Umbilical cord (tissue), 2 donors: ENCODE measurements around the gene FRG2B. TPM values are rescaled to one million over a fixed set of nuclear protein-coding genes. Genes with fewer than 3 reads are reported as not detected.
"Not testable (repeated sequence)": the region's sequence is repeated elsewhere in the genome, so short reads cannot be mapped to it uniquely, and the experiment has no call there.

Experiments used
- DNase-seq: peaks from one replicate; pipeline ENCODE4 v3.0.0-alpha.2; 2015; ENCODE audit warnings: low spot score
- total RNA-seq: library from RNA; depleted of rRNA; stranded (reverse); fragments of >200 nt; gene quantifications from one replicate; pipeline ENCODE4 v1.2.3, GENCODE V29; 2014; ENCODE audit warnings: low replicate concordance; ENCODE audit not compliant: insufficient read depth

FRG2B gene
- total RNA-seq, 1 donor from 2014 or later, result 1.2 TPM

DNA sequence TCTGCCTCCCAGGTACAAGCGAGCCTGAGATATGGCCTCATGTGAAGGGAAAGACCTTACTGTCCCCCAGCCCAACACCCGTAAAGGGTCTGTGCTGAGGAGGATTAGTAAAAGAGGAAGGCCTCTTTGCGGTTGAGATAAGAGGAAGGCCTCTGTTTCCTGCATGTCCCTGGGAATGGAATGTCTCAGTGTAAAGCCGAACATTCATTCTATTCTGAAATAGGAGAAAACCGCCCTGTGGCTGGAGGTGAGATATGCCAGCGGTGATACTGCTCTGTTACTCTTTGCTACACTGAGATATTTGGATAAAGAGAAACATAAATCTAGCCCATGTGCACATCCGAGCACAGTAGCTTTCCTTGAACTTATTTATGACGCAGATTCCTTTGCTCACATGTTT lies 26.7 kb downstream of the FRG2B start:
- not testable (repeated sequence) for DNase-seq

DNA sequence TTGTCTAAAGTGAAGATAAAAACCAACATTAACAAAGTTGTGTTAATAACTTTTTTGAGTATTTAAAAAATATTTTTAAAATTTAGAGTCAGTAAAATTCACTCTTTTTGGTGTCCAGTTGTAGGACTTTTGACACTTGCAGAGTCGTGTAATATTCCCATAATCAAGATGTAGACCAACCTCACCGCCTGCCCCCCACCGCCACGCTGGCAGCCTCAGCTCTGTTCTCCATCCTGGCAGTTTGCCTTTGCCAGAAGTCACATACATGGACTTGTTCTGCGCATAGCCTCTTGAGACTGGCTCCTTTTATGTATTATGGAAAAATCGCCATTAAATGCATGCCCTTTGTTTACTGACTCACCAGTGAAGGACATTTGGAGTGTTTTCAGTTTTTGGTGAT lies 33.9 kb downstream of the FRG2B start:
- no peak for DNase-seq

DNA sequence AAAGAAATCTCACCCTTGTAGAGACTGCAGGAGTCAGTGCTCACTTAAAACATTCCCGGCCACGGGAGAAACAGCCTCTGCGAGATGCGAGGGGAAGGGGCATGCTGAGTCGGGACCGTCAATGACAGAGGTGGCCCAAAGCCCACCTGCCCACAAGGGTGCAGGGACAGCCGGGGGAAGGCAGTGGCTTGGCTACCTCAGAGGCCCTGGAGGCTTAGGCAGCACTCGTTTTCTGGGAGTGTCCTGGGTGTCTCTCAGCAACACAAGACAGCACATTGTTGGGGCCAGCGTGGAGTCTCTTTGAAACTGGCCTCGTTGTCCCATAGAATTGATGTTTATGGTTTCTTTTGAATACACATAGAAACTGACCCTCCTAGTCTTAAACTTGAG lies 35.6 kb downstream of the FRG2B start:
- DNase-seq, result no peak

DNA sequence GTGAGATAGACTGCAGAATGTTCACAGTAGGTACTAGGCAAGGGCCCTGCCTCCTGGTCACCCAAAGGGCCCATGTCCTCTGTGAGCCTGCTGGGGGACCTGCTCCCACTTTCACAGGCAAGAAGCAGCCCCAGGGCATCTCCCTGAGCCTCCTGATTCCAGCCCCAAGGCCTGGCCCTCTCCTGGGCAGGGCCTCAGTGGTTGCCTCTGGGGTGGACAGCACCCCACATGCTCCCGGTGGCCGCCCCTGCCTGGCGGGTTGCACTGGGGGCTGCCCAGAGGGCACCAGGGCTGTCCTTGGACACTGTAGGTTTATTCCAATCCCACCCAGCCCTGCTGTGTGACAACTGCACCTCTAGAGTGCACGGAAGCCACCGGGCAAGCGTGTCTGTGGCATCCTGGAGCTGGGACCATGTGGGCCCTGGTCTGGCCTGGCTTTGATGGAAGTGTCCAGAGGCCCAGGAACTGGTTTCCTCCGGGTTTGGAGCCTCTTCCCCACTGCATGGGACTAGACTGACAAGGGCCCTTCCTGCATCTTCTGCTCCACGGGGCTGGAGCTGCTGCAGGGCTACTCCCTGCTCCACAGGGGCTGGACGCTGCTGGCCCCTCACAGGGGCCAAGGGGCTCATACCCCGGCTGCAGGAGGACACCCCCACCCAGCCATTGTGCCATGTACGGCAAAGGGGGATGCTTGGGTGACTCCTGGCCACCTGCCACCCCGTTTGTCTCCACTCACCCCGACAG lies 36.2 kb downstream of the FRG2B start:
- no peak for DNase-seq

DNA sequence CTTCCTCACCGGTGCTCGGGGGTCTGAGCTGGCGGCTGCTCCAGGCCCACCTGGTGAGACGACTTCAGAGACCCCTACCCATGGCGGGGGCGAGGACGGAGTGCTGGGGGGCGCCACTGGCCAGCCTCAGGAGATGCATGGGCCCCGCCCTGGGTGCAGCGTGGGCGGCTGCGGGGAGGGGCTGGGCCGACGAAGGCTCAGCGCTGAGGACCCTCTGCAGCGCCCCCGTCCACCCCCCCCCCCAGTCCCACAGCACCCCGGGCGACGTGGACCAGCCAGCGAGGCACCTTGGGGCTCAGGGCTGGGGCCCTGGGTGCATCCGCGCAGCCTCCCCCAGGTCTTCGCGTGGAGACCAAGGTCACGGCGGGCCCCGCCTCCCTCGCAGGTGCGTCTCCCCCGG lies 49.6 kb downstream of the FRG2B start:
- DNase-seq, result not testable (repeated sequence)

Other genes starting within 250 kb of the FRG2B start
- 6.3 TPM for gene PAOX, start 247.5 kb downstream of the FRG2B start, total RNA-seq
- 40.4 TPM for gene MTG1, start 232.6 kb downstream of the FRG2B start, total RNA-seq
- gene SPRN, start 202.2 kb downstream of the FRG2B start, total RNA-seq, result 0.96 TPM
- gene SCART1, start 172.8 kb downstream of the FRG2B start, total RNA-seq, result 2.9 TPM
- gene CYP2E1, start 99.4 kb downstream of the FRG2B start, total RNA-seq, result 0.72 TPM
- 2.6 TPM for gene SYCE1, start 61.2 kb downstream of the FRG2B start, total RNA-seq